GM23338 (cell line): Measurements from ENCODE around the gene ADORA3. TPM values are rescaled to one million over a fixed set of nuclear protein-coding genes. Genes with fewer than 3 reads are reported as not detected.

Experiments used
- ATAC-seq: fragments of 200-7000 bp; cut with Tn5 transposase; 3 replicates; pipeline ENCODE4 v1.9.1; 2020
- DNase-seq: peaks from one replicate; pipeline ENCODE4 v3.0.0-alpha.2; 2015; ENCODE audit warnings: low spot score
- H2AFZ ChIP-seq: fragments of 200-600 bp; sonication (generic); 2 replicates; pipeline ENCODE4 v1.8.0; 2016; ENCODE audit warnings: antibody characterized with exemption, mild to moderate bottlenecking, moderate library complexity
- H3F3A ChIP-seq: fragments of 200-600 bp; sonication (generic); replicated peaks from 2 replicates; pipeline ENCODE4 v1.8.0; 2017; ENCODE audit warnings: antibody characterized with exemption, mixed run types, low read depth
- H3K27ac ChIP-seq: fragments of 200-600 bp; sonication (generic); 2 replicates; pipeline ENCODE4 v1.6.1; 2016; ENCODE audit warnings: low read depth
- H3K27me3 ChIP-seq: fragments of 200-600 bp; sonication (generic); 2 replicates; pipeline ENCODE4 v1.8.0; 2016; ENCODE audit warnings: mild to moderate bottlenecking, mixed run types, moderate library complexity; ENCODE audit not compliant: insufficient read depth
- H3K36me3 ChIP-seq: fragments of 200-600 bp; sonication (generic); 2 replicates; pipeline ENCODE4 v1.8.0; 2016; ENCODE audit warnings: mild to moderate bottlenecking; ENCODE audit not compliant: insufficient read depth
- H3K4me1 ChIP-seq: fragments of 200-600 bp; sonication (generic); 2 replicates; pipeline ENCODE4 v1.8.0; 2016; ENCODE audit warnings: mild to moderate bottlenecking, moderate library complexity; ENCODE audit not compliant: insufficient read depth
- H3K4me2 ChIP-seq: fragments of 200-600 bp; sonication (generic); 2 replicates; pipeline ENCODE4 v1.7.1; 2017; ENCODE audit warnings: mixed run types
- H3K4me3 ChIP-seq: fragments of 200-600 bp; sonication (generic); 2 replicates; pipeline ENCODE4 v1.6.1; 2016; ENCODE audit warnings: mixed run types
- H3K79me2 ChIP-seq: fragments of 200-600 bp; sonication (generic); replicated peaks from 2 replicates; pipeline ENCODE4 v1.8.0; 2017; ENCODE audit warnings: mild to moderate bottlenecking; ENCODE audit not compliant: insufficient read depth
- H3K9me2 ChIP-seq: fragments of 200-600 bp; sonication (generic); 2 replicates; pipeline ENCODE4 v1.8.0; 2017; ENCODE audit not compliant: insufficient read depth
- H4K20me1 ChIP-seq: fragments of 200-600 bp; sonication (generic); replicated peaks from 2 replicates; pipeline ENCODE4 v1.8.0; 2017; ENCODE audit warnings: mild to moderate bottlenecking; ENCODE audit not compliant: insufficient read depth
- H3K27ac Mint-ChIP-seq: 2 replicates; pipeline ENCODE4 v1.8.0; 2020; ENCODE audit warnings: inconsistent platforms, mild to moderate bottlenecking, moderate library complexity, mixed read lengths
- H3K27me3 Mint-ChIP-seq: 3 replicates; pipeline ENCODE4 v1.8.0; 2022; ENCODE audit warnings: low read depth, mild to moderate bottlenecking, moderate library complexity, mixed read lengths, inconsistent platforms; ENCODE audit not compliant: insufficient read depth, poor library complexity
- H3K36me3 Mint-ChIP-seq: 3 replicates; pipeline ENCODE4 v1.8.0; 2021; ENCODE audit warnings: low read depth, mild to moderate bottlenecking, inconsistent platforms, moderate library complexity, mixed read lengths
- H3K4me1 Mint-ChIP-seq: 3 replicates; pipeline ENCODE4 v1.8.0; 2020; ENCODE audit warnings: mild to moderate bottlenecking, inconsistent platforms, mixed read lengths
- H3K4me3 Mint-ChIP-seq: 3 replicates; pipeline ENCODE4 v1.8.0; 2021; ENCODE audit warnings: moderate library complexity, mild to moderate bottlenecking, inconsistent platforms, mixed read lengths
- H3K9me3 Mint-ChIP-seq: 3 replicates; pipeline ENCODE4 v1.8.0; 2020; ENCODE audit warnings: moderate library complexity, mild to moderate bottlenecking, inconsistent platforms, mixed read lengths
- CREB1 ChIP-seq: fragments of 250-450 bp; sonication (Bioruptor Pico); IDR thresholded peaks from 2 replicates; pipeline ENCODE4 v1.5.0; 2020; ENCODE audit warnings: low read depth, mild to moderate bottlenecking, moderate library complexity
- CTCF ChIP-seq, 2 experiments: fragments of 200-600 bp in 1 of 2; sonication (generic) in 1 of 2; conservative IDR thresholded peaks; 2 replicates each; pipeline versions ENCODE4 v1.5.1 to v1.6.1; 2016 to 2017; ENCODE audit warnings: antibody characterized with exemption in 2 of 2, low read depth in 2 of 2, mild to moderate bottlenecking in 2 of 2, moderate library complexity in 1 of 2
- EZH2 ChIP-seq: fragments of 200-600 bp; sonication (generic); IDR thresholded peaks from one replicate; pipeline ENCODE4 v1.8.0; 2017; ENCODE audit warnings: antibody characterized with exemption, mild to moderate bottlenecking, low read depth; ENCODE audit not compliant: unreplicated experiment
- EZH2phosphoT487 ChIP-seq: fragments of 200-600 bp; sonication (generic); IDR thresholded peaks from one replicate; pipeline ENCODE4 v1.8.1; 2018; ENCODE audit warnings: antibody characterized with exemption; ENCODE audit not compliant: unreplicated experiment
- JUNB ChIP-seq: IDR thresholded peaks from one replicate; pipeline ENCODE4 v1.6.1; 2016; ENCODE audit warnings: antibody characterized with exemption; ENCODE audit not compliant: unreplicated experiment
- NANOG ChIP-seq: IDR thresholded peaks from 2 replicates; pipeline ENCODE4 v1.6.1; 2016; ENCODE audit warnings: antibody characterized with exemption, borderline replicate concordance
- POLR2AphosphoS5 ChIP-seq: IDR thresholded peaks from 2 replicates; pipeline ENCODE4 v1.6.1; 2016; ENCODE audit warnings: antibody characterized with exemption, low read depth
- REST ChIP-seq: IDR thresholded peaks from one replicate; pipeline ENCODE4 v1.6.1; 2018; ENCODE audit warnings: antibody characterized with exemption; ENCODE audit not compliant: unreplicated experiment
- STAT1 ChIP-seq: IDR thresholded peaks from one replicate; pipeline ENCODE4 v1.6.1; 2016; ENCODE audit warnings: antibody characterized with exemption; ENCODE audit not compliant: unreplicated experiment
- ZNF114 ChIP-seq: fragments of 250-450 bp; sonication (Bioruptor Pico); IDR thresholded peaks from 2 replicates; pipeline ENCODE4 v1.5.0; 2020; ENCODE audit warnings: mild to moderate bottlenecking, moderate library complexity
- ZNF331 ChIP-seq: fragments of 250-450 bp; sonication (Bioruptor Pico); IDR thresholded peaks from 2 replicates; pipeline ENCODE4 v1.5.0; 2020; ENCODE audit warnings: low read depth, mild to moderate bottlenecking, moderate library complexity
- ZNF462 ChIP-seq: fragments of 250-450 bp; sonication (Bioruptor Pico); IDR thresholded peaks from 2 replicates; pipeline ENCODE4 v1.5.0; 2020; ENCODE audit warnings: mild to moderate bottlenecking, moderate library complexity
- polyA plus RNA-seq: library from polyadenylated mRNA; unstranded; fragments of >200 nt; fragmentation: Nextera tagmentation; extraction: Ambion mirVana; gene quantifications from 2 replicates; pipeline ENCODE4 v1.2.1, GENCODE V29; 2016
- total RNA-seq: library from RNA; depleted of rRNA; stranded (reverse); fragments of >200 nt; shearing (Covaris generic); gene quantifications from 2 replicates; pipeline ENCODE4 v1.2.3, GENCODE V29; 2014
- TF ChIP-seq, protein P1 (sequence below): IDR thresholded peaks from 2 replicates; pipeline ENCODE4 v1.6.1; 2016; ENCODE audit warnings: antibody characterized with exemption

The ADORA3 gene
- total and polyA plus RNA-seq, 2 experiments from 2014 or later, result not detected

- peaks cover 17% of the 10 kb centered on the region; the same call in 1 of the 2 replicates for H3K36me3 ChIP-seq
- no peaks in the 10 kb centered on the region for H3K9me3 Mint-ChIP-seq
- H3K27ac Mint-ChIP-seq, result no peak overlapping the region
- H4K20me1 ChIP-seq, result peaks cover 3% of the 10 kb centered on the region
- H3K4me2 ChIP-seq, result no peak overlapping the region
- DNase-seq (no peak), ATAC-seq (no peak)
- no peaks in the 10 kb centered on the region for H3F3A ChIP-seq
- H3K4me1 Mint-ChIP-seq, result peaks cover 12% of the 10 kb centered on the region
- peaks cover 52% of the 10 kb centered on the region for H3K79me2 ChIP-seq
- peaks cover 41% of the 10 kb centered on the region for H3K36me3 Mint-ChIP-seq
- no peaks in the 10 kb centered on the region for H3K9me2 ChIP-seq
- H3K4me1 ChIP-seq, result peaks cover 7% of the 10 kb centered on the region; the same call in 1 of the 2 replicates
- TF ChIP-seq STAT1 (no peak), EZH2 (no peak), CREB1 (no peak), REST (no peak), JUNB (no peak), ZNF114 (CRISPR knock-in tag) (no peak), NANOG (no peak), EZH2phosphoT487 (no peak), POLR2AphosphoS5 (no peak), CTCF (conservative IDR thresholded peaks at IDR 0.05; ENCODE audit: low read depth in 2 of 2) (no peak), ZNF462 (no peak), ZNF331 (CRISPR knock-in tag) (no peak)
- TF ChIP-seq, protein P1, sequence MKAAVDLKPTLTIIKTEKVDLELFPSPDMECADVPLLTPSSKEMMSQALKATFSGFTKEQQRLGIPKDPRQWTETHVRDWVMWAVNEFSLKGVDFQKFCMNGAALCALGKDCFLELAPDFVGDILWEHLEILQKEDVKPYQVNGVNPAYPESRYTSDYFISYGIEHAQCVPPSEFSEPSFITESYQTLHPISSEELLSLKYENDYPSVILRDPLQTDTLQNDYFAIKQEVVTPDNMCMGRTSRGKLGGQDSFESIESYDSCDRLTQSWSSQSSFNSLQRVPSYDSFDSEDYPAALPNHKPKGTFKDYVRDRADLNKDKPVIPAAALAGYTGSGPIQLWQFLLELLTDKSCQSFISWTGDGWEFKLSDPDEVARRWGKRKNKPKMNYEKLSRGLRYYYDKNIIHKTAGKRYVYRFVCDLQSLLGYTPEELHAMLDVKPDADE, result no peak
- no peak overlapping the region for H2AFZ ChIP-seq
- H3K27ac ChIP-seq, result no peak overlapping the region
- H3K27me3 Mint-ChIP-seq, result peaks cover 9% of the 10 kb centered on the region
- H3K27me3 ChIP-seq, result no peaks in the 10 kb centered on the region
- no peak overlapping the region for H3K4me3 Mint-ChIP-seq
- no peak overlapping the region for H3K4me3 ChIP-seq
Observed at GRCh38 chr1:111452581-111452980, 50.9 kb downstream of the ADORA3 start.
